HAP-1 (cell line): ENCODE data around the gene NDFIP1.

Experiments
- DNase-seq, 2 experiments: peaks; one replicate each; pipeline ENCODE4 v3.0.0-alpha.2; 2016 to 2020; ENCODE audit warnings: low spot score in 2 of 2
- H3K27me3 ChIP-seq: fragments of 250-450 bp; sonication (Bioruptor Pico); 2 replicates; pipeline ENCODE4 v1.5.1; 2020; ENCODE audit warnings: low read depth, mild to moderate bottlenecking, moderate library complexity
- H3K36me3 ChIP-seq: fragments of 250-450 bp; sonication (Bioruptor Pico); replicated peaks from 2 replicates; pipeline ENCODE4 v1.5.1; 2020; ENCODE audit warnings: mild to moderate bottlenecking
- H3K4me1 ChIP-seq: fragments of 250-450 bp; sonication (Bioruptor Pico); 2 replicates; pipeline ENCODE4 v1.5.1; 2020; ENCODE audit warnings: mild to moderate bottlenecking
- H3K4me3 ChIP-seq: fragments of 250-450 bp; sonication (Bioruptor Pico); 2 replicates; pipeline ENCODE4 v1.5.1; 2020; ENCODE audit warnings: mild to moderate bottlenecking, moderate library complexity
- H3K9me3 ChIP-seq: fragments of 250-450 bp; sonication (Bioruptor Pico); 2 replicates; pipeline ENCODE4 v1.5.1; 2020; ENCODE audit warnings: mild to moderate bottlenecking, moderate library complexity
- in situ Hi-C: fragments of 300-500 bp; cut with MboI; formaldehyde crosslinking; loops from 3 replicates; pipeline ENCODE4 v1.14.3; 2020; ENCODE audit warnings: low sequenced_read_pairs, inconsistent platforms, mixed read lengths

The NDFIP1 gene

DNA sequence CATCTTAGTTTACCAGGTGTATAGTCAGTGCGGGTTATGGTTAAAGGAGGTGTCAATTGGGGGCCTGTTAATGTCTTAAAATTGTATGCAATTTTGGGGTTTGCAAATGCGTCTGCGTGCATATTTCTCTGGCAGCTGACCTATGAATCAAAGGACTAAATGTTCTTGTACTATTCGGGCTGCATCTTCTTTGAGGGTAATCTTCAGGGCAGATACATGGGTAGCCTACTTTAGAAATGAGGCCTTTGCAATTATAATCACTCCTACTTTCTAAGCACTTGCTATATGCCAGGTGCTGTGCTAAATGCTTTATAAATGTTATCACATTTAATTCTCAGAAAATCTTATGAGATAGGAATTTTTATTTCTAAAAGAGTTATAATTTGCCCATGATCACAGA, 58.2 kb downstream of the NDFIP1 start:
- Histone ChIP-seq H3K9me3 (no peaks in the 10 kb centered on the region), H3K27me3 (peaks cover 2% of the 10 kb centered on the region; the same call in 1 of the 2 replicates), H3K4me3 (no peak overlapping the region), H3K36me3 (no peaks in the 10 kb centered on the region), H3K4me1 (no peaks in the 10 kb centered on the region)
- DNase-seq = no peak
- in situ Hi-C loops = loop anchor here (25.0 kb wide), 2 partner anchors 396 to 721 kb away; no protein-coding TSS in a partner anchor

GRCh38 chr5:142167458-142167857, 58.9 kb downstream of the NDFIP1 start:
- H3K9me3 ChIP-seq = no peaks in the 10 kb centered on the region
- in situ Hi-C loops = loop anchor here (25.0 kb wide), 2 partner anchors 395 to 720 kb away; no protein-coding TSS in a partner anchor
- H3K36me3 ChIP-seq = no peaks in the 10 kb centered on the region
- DNase-seq = no peak
- peaks cover 4% of the 10 kb centered on the region; the same call in 1 of the 2 replicates for H3K27me3 ChIP-seq
- H3K4me3 ChIP-seq = no peak overlapping the region
- no peaks in the 10 kb centered on the region for H3K4me1 ChIP-seq

GRCh38 chr5:142168365-142168764, 59.8 kb downstream of the NDFIP1 start:
- in situ Hi-C loops = loop anchor here (25.0 kb wide), 2 partner anchors 394 to 719 kb away; no protein-coding TSS in a partner anchor
- Histone ChIP-seq H3K27me3 (peaks cover 4% of the 10 kb centered on the region; the same call in 1 of the 2 replicates), H3K4me1 (no peaks in the 10 kb centered on the region), H3K36me3 (no peaks in the 10 kb centered on the region), H3K9me3 (no peaks in the 10 kb centered on the region), H3K4me3 (no peak overlapping the region)
- no peak for DNase-seq

GRCh38 chr5:142170254-142170953, 61.8 kb downstream of the NDFIP1 start:
- peaks cover 4% of the 10 kb centered on the region; the same call in 1 of the 2 replicates for H3K27me3 ChIP-seq
- DNase-seq = no peak
- H3K36me3 ChIP-seq = no peaks in the 10 kb centered on the region
- in situ Hi-C loops = loop anchor here (25.0 kb wide), 2 partner anchors 392 to 717 kb away; no protein-coding TSS in a partner anchor
- H3K4me3 ChIP-seq = no peak overlapping the region
- no peaks in the 10 kb centered on the region for H3K4me1 ChIP-seq
- H3K9me3 ChIP-seq = no peaks in the 10 kb centered on the region

DNA sequence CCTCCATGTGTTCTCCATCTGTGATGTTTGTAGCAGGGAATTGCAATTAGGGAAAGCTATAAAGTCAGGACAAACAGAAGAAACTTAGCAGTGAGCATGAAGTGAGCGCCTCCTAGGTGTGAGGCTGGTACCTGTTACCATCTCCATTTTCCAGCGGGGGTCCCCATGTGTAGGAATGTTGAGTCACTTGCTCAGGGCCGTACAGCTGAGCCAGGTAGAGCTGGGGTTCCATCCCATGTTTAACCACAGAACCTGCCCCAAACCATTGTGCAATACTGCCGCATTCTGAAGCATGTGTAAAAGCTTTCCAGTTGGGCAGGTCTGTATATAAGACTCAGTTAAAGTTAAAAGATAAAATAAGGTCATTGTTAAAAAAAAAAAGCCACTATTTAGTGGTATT, 62.7 kb downstream of the NDFIP1 start:
- in situ Hi-C loops = loop anchor here (25.0 kb wide), 2 partner anchors 391 to 716 kb away; no protein-coding TSS in a partner anchor
- no peaks in the 10 kb centered on the region for H3K4me1 ChIP-seq
- H3K9me3 ChIP-seq = no peaks in the 10 kb centered on the region
- peaks cover 4% of the 10 kb centered on the region; the same call in 1 of the 2 replicates for H3K27me3 ChIP-seq
- no peak overlapping the region for H3K4me3 ChIP-seq
- no peaks in the 10 kb centered on the region for H3K36me3 ChIP-seq
- no peak for DNase-seq

- Histone ChIP-seq H3K4me1 (no peaks in the 10 kb centered on the region), H3K9me3 (no peaks in the 10 kb centered on the region), H3K4me3 (no peak overlapping the region), H3K36me3 (no peaks in the 10 kb centered on the region), H3K27me3 (peaks cover 4% of the 10 kb centered on the region; the same call in 1 of the 2 replicates)
- in situ Hi-C loops = no loop called here
- DNase-seq = no peak
These were observed 66.5 kb downstream of the NDFIP1 start for GRCh38 chr5:142175039-142175438.

GRCh38 chr5:142175461-142176142, 67.0 kb downstream of the NDFIP1 start:
- DNase-seq = no peak
- in situ Hi-C loops = no loop called here
- Histone ChIP-seq H3K36me3 (no peaks in the 10 kb centered on the region), H3K27me3 (peaks cover 4% of the 10 kb centered on the region; the same call in 1 of the 2 replicates), H3K4me3 (no peak overlapping the region), H3K9me3 (no peaks in the 10 kb centered on the region), H3K4me1 (no peaks in the 10 kb centered on the region)

DNA sequence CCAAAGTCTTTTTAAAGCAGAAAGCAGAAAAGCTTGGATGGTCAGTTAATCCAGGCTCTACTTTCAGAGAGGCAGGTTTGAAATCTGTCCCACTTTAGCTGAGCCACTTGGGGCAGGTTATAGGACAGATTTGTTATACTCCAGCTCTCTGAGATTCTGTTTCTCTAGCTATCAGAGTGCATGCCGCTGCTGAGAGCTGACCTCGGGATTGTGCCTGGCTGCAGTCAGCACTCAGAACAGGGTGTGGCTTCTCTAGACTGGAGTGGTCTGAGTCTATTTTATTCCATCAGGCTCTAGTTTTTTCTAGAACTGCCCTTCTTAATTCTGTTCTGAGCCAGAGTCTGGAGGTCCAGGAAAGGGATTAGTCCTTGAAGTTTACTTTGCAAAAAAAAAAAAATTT, 67.7 kb downstream of the NDFIP1 start:
- Histone ChIP-seq H3K4me3 (no peak overlapping the region), H3K27me3 (peaks cover 4% of the 10 kb centered on the region; the same call in 1 of the 2 replicates), H3K4me1 (no peaks in the 10 kb centered on the region), H3K36me3 (no peaks in the 10 kb centered on the region), H3K9me3 (no peaks in the 10 kb centered on the region)
- DNase-seq = no peak
- in situ Hi-C loops = no loop called here

- Histone ChIP-seq H3K36me3 (no peaks in the 10 kb centered on the region), H3K4me1 (no peaks in the 10 kb centered on the region), H3K9me3 (no peaks in the 10 kb centered on the region), H3K27me3 (no peaks in the 10 kb centered on the region), H3K4me3 (no peak overlapping the region)
- no peak for DNase-seq
- in situ Hi-C loops = no loop called here
These were observed 70.1 kb downstream of the NDFIP1 start for GRCh38 chr5:142178651-142179050.

- no peak overlapping the region for H3K4me3 ChIP-seq
- DNase-seq = no peak
- in situ Hi-C loops = no loop called here
- no peaks in the 10 kb centered on the region for H3K4me1 ChIP-seq
- H3K36me3 ChIP-seq = no peaks in the 10 kb centered on the region
- H3K9me3 ChIP-seq = no peaks in the 10 kb centered on the region
- H3K27me3 ChIP-seq = no peaks in the 10 kb centered on the region
These were observed 71.3 kb downstream of the NDFIP1 start for GRCh38 chr5:142179776-142180387.

DNA sequence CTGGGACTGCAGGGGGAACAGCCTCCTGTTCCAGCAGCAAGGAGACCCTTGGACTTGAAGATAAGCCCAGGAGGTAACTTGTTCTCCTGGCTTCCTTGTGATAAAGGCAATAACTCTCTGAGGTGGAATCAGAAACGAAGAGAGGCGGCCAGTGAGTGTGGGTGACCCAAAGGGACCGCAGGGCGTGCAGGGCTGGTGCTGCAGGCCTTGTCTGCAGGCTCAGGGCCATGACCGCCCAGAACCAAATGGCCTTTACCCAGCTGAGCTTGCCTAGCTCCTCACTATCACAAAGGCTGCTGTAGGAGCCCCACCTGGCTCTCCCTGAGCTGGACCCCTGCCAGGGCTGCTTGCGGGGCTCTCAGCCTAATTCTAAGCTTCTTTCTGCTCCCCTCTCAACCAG, 72.5 kb downstream of the NDFIP1 start:
- in situ Hi-C loops = no loop called here
- Histone ChIP-seq H3K36me3 (no peaks in the 10 kb centered on the region), H3K4me1 (no peaks in the 10 kb centered on the region), H3K27me3 (no peaks in the 10 kb centered on the region), H3K4me3 (no peak overlapping the region), H3K9me3 (no peaks in the 10 kb centered on the region)
- DNase-seq = no peak

DNA sequence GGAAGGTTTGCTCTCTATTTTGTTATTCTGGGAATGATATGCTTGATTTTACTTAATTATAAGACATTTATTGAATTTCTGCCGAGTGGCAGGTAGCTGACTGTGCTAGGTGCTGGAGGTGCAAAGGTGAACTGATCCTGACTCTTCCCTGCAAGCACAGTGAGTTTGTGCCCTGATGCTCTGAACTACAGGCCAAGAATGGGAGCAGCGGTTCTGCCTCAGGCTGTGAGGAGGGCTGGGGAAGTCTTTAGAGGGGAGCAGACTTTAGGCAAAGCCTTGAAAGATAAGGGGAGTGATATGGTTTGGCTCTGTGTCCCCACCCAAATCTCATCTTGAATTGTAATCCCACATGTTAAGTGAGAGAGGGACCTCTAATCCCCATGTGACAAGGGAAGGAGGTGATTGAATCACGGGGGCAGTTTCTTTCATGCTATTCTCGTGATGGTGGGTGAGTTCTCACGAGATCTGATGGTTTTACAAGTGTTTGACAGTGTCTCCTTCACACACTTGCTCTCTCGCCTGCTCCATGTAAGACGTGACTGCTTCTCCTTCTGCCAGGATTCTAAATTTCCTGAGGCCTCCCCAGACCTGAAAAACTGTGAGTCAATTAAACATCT, 73.1 kb downstream of the NDFIP1 start:
- H3K36me3 ChIP-seq = no peaks in the 10 kb centered on the region
- H3K27me3 ChIP-seq = no peaks in the 10 kb centered on the region
- DNase-seq = no peak
- no peak overlapping the region for H3K4me3 ChIP-seq
- in situ Hi-C loops = no loop called here
- no peaks in the 10 kb centered on the region for H3K9me3 ChIP-seq
- H3K4me1 ChIP-seq = no peaks in the 10 kb centered on the region

GRCh38 chr5:142182840-142183239, 74.3 kb downstream of the NDFIP1 start:
- Histone ChIP-seq H3K4me3 (no peak overlapping the region), H3K4me1 (no peaks in the 10 kb centered on the region), H3K9me3 (no peaks in the 10 kb centered on the region), H3K27me3 (no peaks in the 10 kb centered on the region), H3K36me3 (no peaks in the 10 kb centered on the region)
- in situ Hi-C loops = no loop called here
- no peak for DNase-seq
